ENCODE results near the gene PLEKHA1. TPM values are rescaled to one million over a fixed set of nuclear protein-coding genes. Genes with fewer than 3 reads are reported as not detected.

Gene PLEKHA1
- total and polyA plus RNA-seq, 2 of the 13 experiments (the other 11 are each of a cell fraction or from before 2014, with no cell fraction given): 32.2 to 53.3 TPM

DNA sequence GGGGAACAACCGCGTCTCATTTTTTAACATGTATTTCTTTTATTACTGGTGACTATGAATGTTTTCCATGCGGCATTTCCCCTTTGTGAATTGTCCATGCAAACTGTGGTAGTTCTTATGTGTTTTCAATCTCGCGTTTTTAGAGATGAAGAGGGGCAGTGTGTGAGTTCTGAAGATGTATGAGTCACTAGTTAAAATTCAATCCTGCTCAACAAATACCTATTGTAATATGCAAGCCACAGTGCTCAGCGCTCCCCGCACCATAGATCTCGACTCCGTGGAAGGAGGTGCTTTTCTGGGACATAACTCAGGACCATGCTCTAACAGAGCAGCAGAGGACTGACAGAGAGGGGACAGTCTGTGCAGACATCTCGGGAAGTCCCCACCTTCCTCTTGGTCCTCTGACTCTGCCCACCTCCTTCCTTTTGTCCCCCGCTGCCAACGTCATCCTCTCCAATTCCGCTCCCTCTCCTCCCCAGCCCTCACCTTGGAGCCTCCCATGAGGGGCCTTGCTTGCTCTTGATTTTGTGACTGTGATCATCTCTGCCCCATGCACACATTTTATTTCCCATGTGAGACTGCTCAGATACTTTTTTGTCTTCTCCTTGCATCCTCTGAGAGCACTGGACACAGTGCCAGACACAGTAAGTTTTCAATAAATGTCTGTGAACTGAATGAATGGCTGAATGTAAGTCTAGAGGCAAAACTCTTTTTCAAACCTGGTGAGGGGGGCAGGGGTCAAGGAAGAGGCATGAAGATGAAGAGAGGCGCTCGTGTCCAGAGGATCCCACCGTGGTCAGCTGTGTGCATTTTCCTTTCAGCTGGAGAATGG is 42.7 kb upstream of the PLEKHA1 start (continued):
- no peak; the same call in 1 of the 2 replicates for TF ChIP-seq ZNF503 (CRISPR knock-in tag; IDR thresholded peaks at IDR 0.05)
- TF ChIP-seq ZNF235 (CRISPR knock-in tag; IDR thresholded peaks at IDR 0.05; ENCODE audit: borderline replicate concordance): no peak
- 0 out of 2 replicates have a peak, but pooled peaks have one; percentile 21 for TF ChIP-seq ZSCAN31 (CRISPR knock-in tag; IDR thresholded peaks at IDR 0.05; ENCODE audit: low read depth)
- no peak for TF ChIP-seq SRF (IDR thresholded peaks at IDR 0.05; ENCODE audit: low read depth, low read length)
- peak; percentile 83 to 89 for TF ChIP-seq POLR2A (IDR thresholded peaks at IDR 0.05; ENCODE audit: insufficient read depth in 1 of 2, low read depth in 2 of 2, low read length in 2 of 2)
- TF ChIP-seq MEF2D (CRISPR knock-in tag; IDR thresholded peaks at IDR 0.05): no peak
- no peak for TF ChIP-seq EZH2 (conservative IDR thresholded peaks at IDR 0.05; ENCODE audit: low read depth, low read length)
- no peak for TF ChIP-seq HOXA9 (CRISPR knock-in tag; IDR thresholded peaks at IDR 0.05; ENCODE audit: borderline replicate concordance)
- TF ChIP-seq ATM (IDR thresholded peaks at IDR 0.05; ENCODE audit: borderline replicate concordance): no peak
- no peak for TF ChIP-seq ZNF577 (CRISPR knock-in tag; IDR thresholded peaks at IDR 0.05; ENCODE audit: borderline replicate concordance, low read depth)
- TF ChIP-seq, protein P1, sequence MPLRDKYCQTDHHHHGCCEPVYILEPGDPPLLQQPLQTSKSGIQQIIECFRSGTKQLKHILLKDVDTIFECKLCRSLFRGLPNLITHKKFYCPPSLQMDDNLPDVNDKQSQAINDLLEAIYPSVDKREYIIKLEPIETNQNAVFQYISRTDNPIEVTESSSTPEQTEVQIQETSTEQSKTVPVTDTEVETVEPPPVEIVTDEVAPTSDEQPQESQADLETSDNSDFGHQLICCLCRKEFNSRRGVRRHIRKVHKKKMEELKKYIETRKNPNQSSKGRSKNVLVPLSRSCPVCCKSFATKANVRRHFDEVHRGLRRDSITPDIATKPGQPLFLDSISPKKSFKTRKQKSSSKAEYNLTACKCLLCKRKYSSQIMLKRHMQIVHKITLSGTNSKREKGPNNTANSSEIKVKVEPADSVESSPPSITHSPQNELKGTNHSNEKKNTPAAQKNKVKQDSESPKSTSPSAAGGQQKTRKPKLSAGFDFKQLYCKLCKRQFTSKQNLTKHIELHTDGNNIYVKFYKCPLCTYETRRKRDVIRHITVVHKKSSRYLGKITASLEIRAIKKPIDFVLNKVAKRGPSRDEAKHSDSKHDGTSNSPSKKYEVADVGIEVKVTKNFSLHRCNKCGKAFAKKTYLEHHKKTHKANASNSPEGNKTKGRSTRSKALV (CRISPR knock-in tag; IDR thresholded peaks at IDR 0.05): no peak
- peak; percentile 66 for TF ChIP-seq THAP11 (CRISPR knock-in tag; IDR thresholded peaks at IDR 0.05)
- no peak for TF ChIP-seq ZNF407 (CRISPR knock-in tag; IDR thresholded peaks at IDR 0.05; ENCODE audit: not compliant biosample characterization)
- no peak for TF ChIP-seq RBM39 (IDR thresholded peaks at IDR 0.05; ENCODE audit: low read depth, low read length, poor library complexity, severe bottlenecking)
- TF ChIP-seq NKX3-1 (CRISPR knock-in tag; IDR thresholded peaks at IDR 0.05): no peak
- TF ChIP-seq ZNF101 (CRISPR knock-in tag; IDR thresholded peaks at IDR 0.05; ENCODE audit: borderline replicate concordance, low read depth): no peak
